HepG2 (cell line): ENCODE data around the gene ZC3H4. TPM values are rescaled to one million over a fixed set of nuclear protein-coding genes. Genes with fewer than 3 reads are reported as not detected.

Source experiments
- ARID3A ChIP-seq: IDR thresholded peaks from 2 replicates; pipeline ENCODE4 v1.6.1; 2012; ENCODE audit warnings: low read depth, low read length, improper control_type of control experiment
- DR1 ChIP-seq: sonication (generic); formaldehyde crosslinking; IDR thresholded peaks from 2 replicates; pipeline ENCODE4 v1.8.0; 2021; ENCODE audit warnings: mild to moderate bottlenecking, missing genetic modification reagents, inconsistent platforms
- IRF9 ChIP-seq: sonication (generic); formaldehyde crosslinking; IDR thresholded peaks from 2 replicates; pipeline ENCODE4 v1.8.0; 2022; ENCODE audit warnings: missing genetic modification reagents, mild to moderate bottlenecking, borderline replicate concordance
- KLF9 ChIP-seq: IDR thresholded peaks from 2 replicates; pipeline ENCODE4 v1.6.1; 2016; ENCODE audit warnings: low read depth
- PHF21A ChIP-seq: sonication (generic); formaldehyde crosslinking; IDR thresholded peaks from 2 replicates; pipeline ENCODE4 v1.5.0; 2020; ENCODE audit warnings: mild to moderate bottlenecking, missing genetic modification reagents
- RNF2 ChIP-seq: fragments of 450-650 bp; conservative IDR thresholded peaks from 2 replicates; pipeline ENCODE4 v1.6.1; 2016; ENCODE audit warnings: low read depth
- SIX1 ChIP-seq: sonication (generic); formaldehyde crosslinking; IDR thresholded peaks from 2 replicates; pipeline ENCODE4 v1.4.0; 2020; ENCODE audit warnings: missing genetic modification reagents, borderline replicate concordance
- SPEN ChIP-seq: sonication (generic); formaldehyde crosslinking; IDR thresholded peaks from 2 replicates; pipeline ENCODE4 v1.5.1; 2020; ENCODE audit warnings: low read depth, mild to moderate bottlenecking, missing genetic modification reagents
- ZBTB42 ChIP-seq: sonication (generic); formaldehyde crosslinking; IDR thresholded peaks from 2 replicates; pipeline ENCODE4 v1.5.0; 2020; ENCODE audit warnings: mild to moderate bottlenecking, missing genetic modification reagents
- ZMYM3 ChIP-seq: sonication (generic); formaldehyde crosslinking; IDR thresholded peaks from 2 replicates; pipeline ENCODE4 v1.5.1; 2020; ENCODE audit warnings: mild to moderate bottlenecking, missing genetic modification reagents
- ZNF280D ChIP-seq: sonication (generic); formaldehyde crosslinking; IDR thresholded peaks from 2 replicates; pipeline ENCODE4 v1.5.1; 2020; ENCODE audit warnings: mild to moderate bottlenecking, missing genetic modification reagents
- polyA plus RNA-seq, 8 experiments: library from polyadenylated mRNA; depleted of rRNA in 3 of 8; stranded (reverse) in 7 of 8; unstranded in 1 of 8; fragments of >200 nt; fragmentation: Illumina TruSeq in 4 of 8; extraction: Trizol in 4 of 8; gene quantifications; 2 replicates each; pipeline versions ENCODE4 v1.2.1 to v1.2.3, GENCODE V29; 2011 to 2016; ENCODE audit warnings: low read depth in 4 of 8, missing spikeins in 1 of 8, mixed read lengths in 1 of 8; ENCODE audit not compliant: insufficient read depth in 1 of 8
- total RNA-seq, 5 experiments: library from RNA; depleted of rRNA; stranded (reverse); fragments of >200 nt; fragmentation: Illumina TruSeq; extraction: Trizol; gene quantifications; 2 replicates each; pipeline ENCODE4 v1.2.3, GENCODE V29; 2016; ENCODE audit warnings: low read depth in 1 of 5
- TF ChIP-seq, protein P1 (sequence below): sonication (generic); formaldehyde crosslinking; IDR thresholded peaks from 2 replicates; pipeline ENCODE4 v1.5.0; 2020; ENCODE audit warnings: mild to moderate bottlenecking, missing genetic modification reagents
- TF ChIP-seq, protein P2 (sequence below): sonication (generic); formaldehyde crosslinking; IDR thresholded peaks from 2 replicates; pipeline ENCODE4 v1.9.0; 2022; ENCODE audit warnings: low read depth, missing genetic modification reagents
- TF ChIP-seq, protein P3 (sequence below): sonication (generic); formaldehyde crosslinking; IDR thresholded peaks from 2 replicates; pipeline ENCODE4 v1.5.1; 2020; ENCODE audit warnings: missing genetic modification reagents, mild to moderate bottlenecking, borderline replicate concordance

The ZC3H4 gene
- total and polyA plus RNA-seq, 2 of the 13 experiments (the other 11 are each of a cell fraction or from before 2014, with no cell fraction given) = 1.8 to 10.7 TPM

GRCh38 chr19:47130589-47131227 is 17.1 kb upstream of the ZC3H4 start, which contains the start of gene SAE1 (continued):
- peak; percentile 86; the same call in 1 of the 2 replicates for TF ChIP-seq IRF9 (CRISPR knock-in tag)
- peak; percentile 65 for TF ChIP-seq DR1 (CRISPR knock-in tag)
- TF ChIP-seq, protein P1, sequence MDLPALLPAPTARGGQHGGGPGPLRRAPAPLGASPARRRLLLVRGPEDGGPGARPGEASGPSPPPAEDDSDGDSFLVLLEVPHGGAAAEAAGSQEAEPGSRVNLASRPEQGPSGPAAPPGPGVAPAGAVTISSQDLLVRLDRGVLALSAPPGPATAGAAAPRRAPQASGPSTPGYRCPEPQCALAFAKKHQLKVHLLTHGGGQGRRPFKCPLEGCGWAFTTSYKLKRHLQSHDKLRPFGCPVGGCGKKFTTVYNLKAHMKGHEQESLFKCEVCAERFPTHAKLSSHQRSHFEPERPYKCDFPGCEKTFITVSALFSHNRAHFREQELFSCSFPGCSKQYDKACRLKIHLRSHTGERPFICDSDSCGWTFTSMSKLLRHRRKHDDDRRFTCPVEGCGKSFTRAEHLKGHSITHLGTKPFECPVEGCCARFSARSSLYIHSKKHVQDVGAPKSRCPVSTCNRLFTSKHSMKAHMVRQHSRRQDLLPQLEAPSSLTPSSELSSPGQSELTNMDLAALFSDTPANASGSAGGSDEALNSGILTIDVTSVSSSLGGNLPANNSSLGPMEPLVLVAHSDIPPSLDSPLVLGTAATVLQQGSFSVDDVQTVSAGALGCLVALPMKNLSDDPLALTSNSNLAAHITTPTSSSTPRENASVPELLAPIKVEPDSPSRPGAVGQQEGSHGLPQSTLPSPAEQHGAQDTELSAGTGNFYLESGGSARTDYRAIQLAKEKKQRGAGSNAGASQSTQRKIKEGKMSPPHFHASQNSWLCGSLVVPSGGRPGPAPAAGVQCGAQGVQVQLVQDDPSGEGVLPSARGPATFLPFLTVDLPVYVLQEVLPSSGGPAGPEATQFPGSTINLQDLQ (CRISPR knock-in tag) = peak; percentile 50; the same call in 1 of the 2 replicates
- no peak for TF ChIP-seq ZBTB42
- TF ChIP-seq, protein P2, sequence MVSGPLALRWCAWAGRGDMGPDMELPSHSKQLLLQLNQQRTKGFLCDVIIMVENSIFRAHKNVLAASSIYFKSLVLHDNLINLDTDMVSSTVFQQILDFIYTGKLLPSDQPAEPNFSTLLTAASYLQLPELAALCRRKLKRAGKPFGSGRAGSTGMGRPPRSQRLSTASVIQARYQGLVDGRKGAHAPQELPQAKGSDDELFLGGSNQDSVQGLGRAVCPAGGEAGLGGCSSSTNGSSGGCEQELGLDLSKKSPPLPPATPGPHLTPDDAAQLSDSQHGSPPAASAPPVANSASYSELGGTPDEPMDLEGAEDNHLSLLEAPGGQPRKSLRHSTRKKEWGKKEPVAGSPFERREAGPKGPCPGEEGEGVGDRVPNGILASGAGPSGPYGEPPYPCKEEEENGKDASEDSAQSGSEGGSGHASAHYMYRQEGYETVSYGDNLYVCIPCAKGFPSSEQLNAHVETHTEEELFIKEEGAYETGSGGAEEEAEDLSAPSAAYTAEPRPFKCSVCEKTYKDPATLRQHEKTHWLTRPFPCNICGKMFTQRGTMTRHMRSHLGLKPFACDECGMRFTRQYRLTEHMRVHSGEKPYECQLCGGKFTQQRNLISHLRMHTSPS = 0 out of 2 replicates have a peak, but pooled peaks have one; percentile 23
- peak; percentile 39; the same call in 1 of the 2 replicates for TF ChIP-seq ZNF280D (CRISPR knock-in tag)
- TF ChIP-seq PHF21A (CRISPR knock-in tag) = peak; percentile 86
- peak; percentile 76; the same call in 1 of the 2 replicates for TF ChIP-seq RNF2
- peak; percentile 92 for TF ChIP-seq SPEN (CRISPR knock-in tag)
- TF ChIP-seq KLF9 (CRISPR knock-in tag) = 0 out of 2 replicates have a peak, but pooled peaks have one; percentile 65
- TF ChIP-seq SIX1 (CRISPR knock-in tag) = no peak
- TF ChIP-seq, protein P3, sequence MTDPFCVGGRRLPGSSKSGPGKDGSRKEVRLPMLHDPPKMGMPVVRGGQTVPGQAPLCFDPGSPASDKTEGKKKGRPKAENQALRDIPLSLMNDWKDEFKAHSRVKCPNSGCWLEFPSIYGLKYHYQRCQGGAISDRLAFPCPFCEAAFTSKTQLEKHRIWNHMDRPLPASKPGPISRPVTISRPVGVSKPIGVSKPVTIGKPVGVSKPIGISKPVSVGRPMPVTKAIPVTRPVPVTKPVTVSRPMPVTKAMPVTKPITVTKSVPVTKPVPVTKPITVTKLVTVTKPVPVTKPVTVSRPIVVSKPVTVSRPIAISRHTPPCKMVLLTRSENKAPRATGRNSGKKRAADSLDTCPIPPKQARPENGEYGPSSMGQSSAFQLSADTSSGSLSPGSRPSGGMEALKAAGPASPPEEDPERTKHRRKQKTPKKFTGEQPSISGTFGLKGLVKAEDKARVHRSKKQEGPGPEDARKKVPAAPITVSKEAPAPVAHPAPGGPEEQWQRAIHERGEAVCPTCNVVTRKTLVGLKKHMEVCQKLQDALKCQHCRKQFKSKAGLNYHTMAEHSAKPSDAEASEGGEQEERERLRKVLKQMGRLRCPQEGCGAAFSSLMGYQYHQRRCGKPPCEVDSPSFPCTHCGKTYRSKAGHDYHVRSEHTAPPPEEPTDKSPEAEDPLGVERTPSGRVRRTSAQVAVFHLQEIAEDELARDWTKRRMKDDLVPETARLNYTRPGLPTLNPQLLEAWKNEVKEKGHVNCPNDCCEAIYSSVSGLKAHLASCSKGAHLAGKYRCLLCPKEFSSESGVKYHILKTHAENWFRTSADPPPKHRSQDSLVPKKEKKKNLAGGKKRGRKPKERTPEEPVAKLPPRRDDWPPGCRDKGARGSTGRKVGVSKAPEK = 0 out of 2 replicates have a peak, but pooled peaks have one; percentile 36
- TF ChIP-seq ZMYM3 (CRISPR knock-in tag) = no peak; the same call in 1 of the 2 replicates
- no peak for TF ChIP-seq ARID3A
